ENCODE data around the gene DCHS1. TPM values are rescaled to one million over a fixed set of nuclear protein-coding genes. Genes with fewer than 3 reads are reported as not detected.
A peak's percentile ranks its signal among the peaks of the same experiment; 100 is the strongest.

Gene DCHS1
- total and polyA plus RNA-seq, 9 of the 15 experiments (the other 6 are each of a cell fraction or from before 2014, with no cell fraction given), result 0.04 to 0.49 (median 0.14) TPM; not detected in 2

DNA sequence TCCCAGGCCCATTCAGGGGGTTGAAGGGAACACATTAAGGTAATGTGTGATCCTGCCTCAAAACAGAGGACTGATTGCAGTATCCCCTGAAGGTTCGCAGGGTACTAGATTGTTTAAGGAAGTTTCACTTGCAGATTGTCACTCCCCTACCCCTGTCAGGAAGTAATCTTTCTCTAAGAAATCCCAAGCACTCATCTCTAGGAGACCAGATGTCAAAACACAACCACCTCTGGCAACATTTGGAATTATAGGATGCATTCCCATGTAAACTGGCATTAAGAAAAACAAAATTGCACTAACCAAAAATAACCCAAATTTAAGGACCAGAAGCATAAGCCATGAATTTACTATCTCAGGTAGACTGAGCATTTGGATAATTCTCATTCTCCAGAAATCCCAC is 25.9 kb upstream of the DCHS1 start:
- WGBS (ENCODE audit: insufficient coverage, low coverage, missing lambda C conversion rate), result 38% methylated on average over 1 of the region's 1 CpG
- Histone ChIP-seq H3K79me2 (ENCODE audit: control insufficient read depth, insufficient read depth, low read length) (peaks cover 31% of the 10 kb centered on the region), H3K9ac (ENCODE audit: insufficient read depth in 1 of 2, low read depth in 2 of 2, low read length in 2 of 2) (peak overlapping the region; percentile 50 to 91; a peak in 2 of 4 replicates), H3K9me1 (ENCODE audit: control insufficient read depth, insufficient read depth, low read length) (peaks cover 3% of the 10 kb centered on the region), H3K36me3 (ENCODE audit: control insufficient read depth, insufficient read depth, low read length) (peaks cover 25% of the 10 kb centered on the region), H3K27ac (ENCODE audit: extremely low read depth, low read depth, low read length) (no peak overlapping the region), H3K27me3 (ENCODE audit: control insufficient read depth in 2 of 2, insufficient read depth in 2 of 2, low read length in 2 of 2) (no peaks in the 10 kb centered on the region), H3K9me3 (replicated peaks; ENCODE audit: control insufficient read depth, insufficient read depth, low read depth, low read length) (no peaks in the 10 kb centered on the region), H4K20me1 (replicated peaks; ENCODE audit: control insufficient read depth, insufficient read depth, low read length) (no peaks in the 10 kb centered on the region), H3K4me3 (peak overlapping the region; percentile 6; the same call in 1 of the 2 replicates), H3K4me2 (ENCODE audit: insufficient read depth, low read length) (peak overlapping the region; percentile 26), H2AFZ (ENCODE audit: low read depth, low read length) (no peak overlapping the region), H3K4me1 (replicated peaks in 1 of 2; ENCODE audit: control insufficient read depth in 2 of 2, insufficient read depth in 2 of 2, low read length in 2 of 2) (peaks cover 10 to 14% of the 10 kb centered on the region in 2 experiments; a peak in 4 of 5 replicates)
- ChIA-PET CTCF (ENCODE audit: low intra/inter-chr PET ratio) (interaction anchor here (1.5 kb wide), 1 partner anchor 243 kb away, joined by 3 read pairs; no protein-coding TSS in a partner anchor), POLR2A (interaction anchor here (0.6 to 1.9 kb wide), 8 partner anchors 10 to 180 kb away, joined by 3 to 6 read pairs (median 4); partner anchors contain the start of genes ILK and RRP8)
- ATAC-seq (no peak), FAIRE-seq (no peak), DNase-seq (ENCODE audit: extremely low read depth in 1 of 4, low spot score in 3 of 4) (no peak)
- intact Hi-C loops (cut with micrococcal nuclease) (no loop called here), in situ Hi-C loops (cut with MboI) (loop anchor here (5.0 kb wide), 1 partner anchor 59 kb away; no protein-coding TSS in a partner anchor)
- BruUV-seq (replicated peaks), result no TSS peak
- TF ChIP-seq ETV6 (IDR thresholded peaks at IDR 0.05; ENCODE audit: borderline replicate concordance in 1 of 2, low read depth in 2 of 2, low read length in 1 of 2) (no peak), ETV6 (CRISPR knock-in tag; IDR thresholded peaks at IDR 0.05; ENCODE audit: borderline replicate concordance) (no peak), HNRNPK (IDR thresholded peaks at IDR 0.05; ENCODE audit: low read depth, low read length, poor library complexity, severe bottlenecking) (no peak), ZC3H11A (IDR thresholded peaks at IDR 0.05; ENCODE audit: low read depth, low read length) (no peak)

DNA sequence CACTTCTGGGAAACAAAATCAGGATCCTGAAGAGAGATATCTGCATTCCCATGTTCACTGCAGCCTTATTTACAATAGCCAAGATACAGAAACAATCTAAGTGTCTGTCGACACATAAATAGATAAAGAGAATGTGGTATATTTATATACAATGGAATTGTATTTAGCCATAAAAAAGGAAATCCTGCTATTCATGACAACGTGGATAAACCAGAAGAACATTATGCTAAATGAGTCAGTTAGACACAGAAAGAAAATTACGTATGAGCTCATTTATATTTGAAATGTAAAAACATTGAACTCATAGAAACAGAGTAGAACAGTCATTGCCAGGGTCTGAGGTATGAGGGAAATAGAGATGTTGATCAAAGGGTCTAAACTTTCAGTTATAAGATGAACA is 21.4 kb upstream of the DCHS1 start:
- Histone ChIP-seq H3K9me3 (replicated peaks; ENCODE audit: control insufficient read depth, insufficient read depth, low read depth, low read length) (no peaks in the 10 kb centered on the region), H3K36me3 (ENCODE audit: control insufficient read depth, insufficient read depth, low read length) (peaks cover 19% of the 10 kb centered on the region), H3K27me3 (ENCODE audit: control insufficient read depth in 2 of 2, insufficient read depth in 2 of 2, low read length in 2 of 2) (no peaks in the 10 kb centered on the region), H3K4me1 (replicated peaks in 1 of 2; ENCODE audit: control insufficient read depth in 2 of 2, insufficient read depth in 2 of 2, low read length in 2 of 2) (peaks cover 2 to 19% of the 10 kb centered on the region in 2 experiments; a peak in 4 of 5 replicates), H3K9ac (ENCODE audit: insufficient read depth in 1 of 2, low read depth in 2 of 2, low read length in 2 of 2) (no peak overlapping the region), H2AFZ (ENCODE audit: low read depth, low read length) (no peak overlapping the region), H4K20me1 (replicated peaks; ENCODE audit: control insufficient read depth, insufficient read depth, low read length) (no peaks in the 10 kb centered on the region), H3K79me2 (ENCODE audit: control insufficient read depth, insufficient read depth, low read length) (peaks cover 19% of the 10 kb centered on the region), H3K27ac (ENCODE audit: extremely low read depth, low read depth, low read length) (no peak overlapping the region), H3K4me2 (ENCODE audit: insufficient read depth, low read length) (no peak overlapping the region), H3K4me3 (no peak overlapping the region), H3K9me1 (ENCODE audit: control insufficient read depth, insufficient read depth, low read length) (peaks cover 3% of the 10 kb centered on the region)
- intact Hi-C loops (cut with micrococcal nuclease), result no loop called here
- no TSS peak for BruUV-seq (replicated peaks)
- ATAC-seq (no peak), FAIRE-seq (no peak), DNase-seq (ENCODE audit: extremely low read depth in 1 of 4, low spot score in 3 of 4) (no peak)
- in situ Hi-C loops (cut with MboI), result loop anchor here (10.0 kb wide), 1 partner anchor 142 kb away; no protein-coding TSS in a partner anchor
- POLR2A ChIA-PET, result interaction anchor here (0.7 kb wide), 1 partner anchor 296 kb away, joined by 3 read pairs; no protein-coding TSS in a partner anchor
- 33% methylated on average over 3 of the region's 3 CpGs for WGBS (ENCODE audit: insufficient coverage, low coverage, missing lambda C conversion rate)
- CTCF ChIA-PET (ENCODE audit: low intra/inter-chr PET ratio), result no interaction called here
- TF ChIP-seq CHCHD3 (CRISPR knock-in tag; IDR thresholded peaks at IDR 0.05), result no peak
- no peak for TF ChIP-seq ARID2 (IDR thresholded peaks at IDR 0.05)
- TF ChIP-seq, protein P1, sequence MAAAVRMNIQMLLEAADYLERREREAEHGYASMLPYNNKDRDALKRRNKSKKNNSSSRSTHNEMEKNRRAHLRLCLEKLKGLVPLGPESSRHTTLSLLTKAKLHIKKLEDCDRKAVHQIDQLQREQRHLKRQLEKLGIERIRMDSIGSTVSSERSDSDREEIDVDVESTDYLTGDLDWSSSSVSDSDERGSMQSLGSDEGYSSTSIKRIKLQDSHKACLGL (CRISPR knock-in tag; IDR thresholded peaks at IDR 0.05; ENCODE audit: borderline replicate concordance, poor library complexity, severe bottlenecking), result no peak
- TF ChIP-seq SIN3B (IDR thresholded peaks at IDR 0.05; ENCODE audit: low read depth), result no peak
- TF ChIP-seq, protein P2, sequence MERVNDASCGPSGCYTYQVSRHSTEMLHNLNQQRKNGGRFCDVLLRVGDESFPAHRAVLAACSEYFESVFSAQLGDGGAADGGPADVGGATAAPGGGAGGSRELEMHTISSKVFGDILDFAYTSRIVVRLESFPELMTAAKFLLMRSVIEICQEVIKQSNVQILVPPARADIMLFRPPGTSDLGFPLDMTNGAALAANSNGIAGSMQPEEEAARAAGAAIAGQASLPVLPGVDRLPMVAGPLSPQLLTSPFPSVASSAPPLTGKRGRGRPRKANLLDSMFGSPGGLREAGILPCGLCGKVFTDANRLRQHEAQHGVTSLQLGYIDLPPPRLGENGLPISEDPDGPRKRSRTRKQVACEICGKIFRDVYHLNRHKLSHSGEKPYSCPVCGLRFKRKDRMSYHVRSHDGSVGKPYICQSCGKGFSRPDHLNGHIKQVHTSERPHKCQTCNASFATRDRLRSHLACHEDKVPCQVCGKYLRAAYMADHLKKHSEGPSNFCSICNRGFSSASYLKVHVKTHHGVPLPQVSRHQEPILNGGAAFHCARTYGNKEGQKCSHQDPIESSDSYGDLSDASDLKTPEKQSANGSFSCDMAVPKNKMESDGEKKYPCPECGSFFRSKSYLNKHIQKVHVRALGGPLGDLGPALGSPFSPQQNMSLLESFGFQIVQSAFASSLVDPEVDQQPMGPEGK (CRISPR knock-in tag; IDR thresholded peaks at IDR 0.05; ENCODE audit: borderline replicate concordance), result no peak
- no peak for TF ChIP-seq BRCA1 (IDR thresholded peaks at IDR 0.05)
- no peak for TF ChIP-seq BRCA1 (CRISPR knock-in tag; IDR thresholded peaks at IDR 0.05)
- TF ChIP-seq SPI1 (IDR thresholded peaks at IDR 0.05; ENCODE audit: borderline replicate concordance, low read depth, low read length), result no peak
- no peak for TF ChIP-seq CTBP1 (IDR thresholded peaks at IDR 0.05; ENCODE audit: borderline replicate concordance)
- TF ChIP-seq NFIC (IDR thresholded peaks at IDR 0.05), result no peak
- TF ChIP-seq MCM5 (IDR thresholded peaks at IDR 0.05; ENCODE audit: low read depth), result no peak

Data from K562 (cell line).